Omental fat pad (tissue), 4 donors: ENCODE measurements around the gene GGT6. TPM values are rescaled to one million over a fixed set of nuclear protein-coding genes. Genes with fewer than 3 reads are reported as not detected.

Experiments used
- ATAC-seq: fragments of 150-250 bp; one replicate; pipeline ENCODE4 v1.9.1; 2016; ENCODE audit warnings: mild to moderate bottlenecking, moderate library complexity; ENCODE audit not compliant: low FRiP score
- DNase-seq: peaks from one replicate; pipeline ENCODE4 v3.0.0-alpha.2; 2019; ENCODE audit warnings: low spot score
- CTCF ChIP-seq, 3 donors: fragments of 450-650 bp; IDR thresholded peaks; one replicate each; pipeline ENCODE4 v1.5.1; 2016 to 2017; ENCODE audit warnings: antibody characterized with exemption in 3 of 3, mild to moderate bottlenecking in 3 of 3, moderate library complexity in 2 of 3
- total RNA-seq, 4 donors: library from RNA; depleted of rRNA; stranded (reverse); fragments of >200 nt; gene quantifications; one replicate each; pipeline ENCODE4 v1.1.0, GENCODE V29; 2016

The GGT6 gene
- total RNA-seq, 4 donors from 2014 or later = 0.37 TPM; not detected in 3

GRCh38 chr17:4534515-4534914 is 25.9 kb downstream of the GGT6 start:
- no peak for TF ChIP-seq CTCF (IDR thresholded peaks at IDR 0.05)
- DNase-seq = no peak
- ATAC-seq = no peak

GRCh38 chr17:4533523-4534504 is 26.6 kb downstream of the GGT6 start:
- no peak for TF ChIP-seq CTCF (IDR thresholded peaks at IDR 0.05)
- no peak for DNase-seq
- no peak for ATAC-seq

GRCh38 chr17:4532860-4533522 is 27.4 kb downstream of the GGT6 start:
- no peak for TF ChIP-seq CTCF (IDR thresholded peaks at IDR 0.05)

GRCh38 chr17:4531988-4532736 is 28.2 kb downstream of the GGT6 start:
- DNase-seq (no peak), ATAC-seq (no peak)
- no peak for TF ChIP-seq CTCF (IDR thresholded peaks at IDR 0.05)

More at GRCh38 chr17:4532860-4533522, 27.4 kb downstream of the GGT6 start:
- DNase-seq (no peak), ATAC-seq (no peak)

GRCh38 chr17:4530799-4531730 is 29.3 kb downstream of the GGT6 start:
- DNase-seq (no peak), ATAC-seq (no peak)
- no peak for TF ChIP-seq CTCF (IDR thresholded peaks at IDR 0.05)
